ENCODE data around the gene KIAA0825.
"Not testable (repeated sequence)": the region's sequence is repeated elsewhere in the genome, so short reads cannot be mapped to it uniquely, and the experiment has no call there.

KIAA0825 gene

DNA sequence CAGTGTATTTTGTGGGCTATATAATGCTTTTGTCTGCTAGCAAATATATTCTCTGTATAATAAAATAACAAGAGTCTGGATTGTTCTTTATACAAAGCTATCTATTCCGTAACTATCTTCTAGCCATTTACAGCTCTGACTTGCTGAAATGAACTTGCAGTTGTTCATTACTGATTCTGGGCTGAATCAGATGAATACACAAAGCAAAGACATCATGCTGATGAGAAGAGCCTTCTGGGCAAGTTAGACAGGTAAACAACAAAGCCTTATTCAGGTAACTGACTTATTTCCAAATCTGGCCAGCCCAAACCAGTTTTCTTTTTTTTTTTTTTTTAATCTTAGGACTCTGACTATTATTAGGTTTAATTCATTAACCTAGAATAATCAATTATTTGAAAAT is 255.5 kb downstream of the KIAA0825 start:
- Mint-ChIP-seq H3K4me1 (ENCODE audit: low read depth) (no peaks in the 10 kb centered on the region), H3K27me3 (no peaks in the 10 kb centered on the region), H3K27ac (no peak overlapping the region), H3K9me3 (no peaks in the 10 kb centered on the region), H3K36me3 (ENCODE audit: low read depth) (no peaks in the 10 kb centered on the region), H3K4me3 (no peak overlapping the region)
- DNase-seq = no peak

DNA sequence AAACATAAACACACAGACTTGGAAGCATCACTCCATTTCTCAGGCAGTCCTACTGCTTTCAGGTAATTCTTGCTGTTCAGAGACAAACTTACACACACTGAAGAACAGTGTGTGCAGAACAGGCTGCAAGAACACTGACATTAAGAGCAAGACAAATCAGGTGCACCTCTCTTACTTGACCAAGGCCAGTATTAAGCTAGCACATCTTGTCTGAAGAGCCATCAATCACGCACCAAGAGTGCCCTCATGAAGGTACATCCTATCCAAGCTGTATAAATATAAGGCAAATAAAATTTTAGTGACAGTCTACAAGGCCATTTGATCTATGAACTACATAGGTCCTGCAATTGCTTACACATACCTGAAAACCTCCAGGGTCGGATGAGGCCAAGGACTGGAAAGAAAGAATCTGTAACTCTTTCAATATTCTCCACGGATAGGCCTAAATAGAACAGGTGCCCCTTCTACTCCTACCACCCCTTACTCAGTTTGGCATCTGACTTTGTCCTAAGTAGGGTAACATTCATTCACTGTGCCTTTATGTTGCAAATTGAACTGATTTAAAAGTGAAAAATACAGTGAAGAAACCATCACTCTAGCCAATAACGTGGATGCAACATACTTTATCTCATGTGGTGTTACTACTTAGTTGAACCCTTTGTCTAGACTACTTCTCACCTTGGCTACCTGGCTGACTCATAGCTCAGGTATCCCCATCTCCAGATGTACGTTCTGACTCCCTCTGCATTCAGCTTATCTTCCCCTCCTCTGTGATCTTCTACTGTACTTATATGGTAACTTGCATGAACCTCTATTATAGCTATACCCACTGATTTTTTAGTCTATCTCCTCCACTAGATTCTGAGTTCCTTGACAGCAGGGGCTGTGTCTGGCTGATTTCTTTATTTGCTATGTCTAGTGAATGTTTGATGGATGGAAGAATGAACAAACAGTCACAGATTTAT is 256.3 kb downstream of the KIAA0825 start:
- Mint-ChIP-seq H3K4me1 (ENCODE audit: low read depth) (no peaks in the 10 kb centered on the region), H3K36me3 (ENCODE audit: low read depth) (no peaks in the 10 kb centered on the region), H3K27me3 (no peaks in the 10 kb centered on the region), H3K4me3 (no peak overlapping the region), H3K27ac (no peak overlapping the region), H3K9me3 (no peaks in the 10 kb centered on the region)
- no peak for DNase-seq

DNA sequence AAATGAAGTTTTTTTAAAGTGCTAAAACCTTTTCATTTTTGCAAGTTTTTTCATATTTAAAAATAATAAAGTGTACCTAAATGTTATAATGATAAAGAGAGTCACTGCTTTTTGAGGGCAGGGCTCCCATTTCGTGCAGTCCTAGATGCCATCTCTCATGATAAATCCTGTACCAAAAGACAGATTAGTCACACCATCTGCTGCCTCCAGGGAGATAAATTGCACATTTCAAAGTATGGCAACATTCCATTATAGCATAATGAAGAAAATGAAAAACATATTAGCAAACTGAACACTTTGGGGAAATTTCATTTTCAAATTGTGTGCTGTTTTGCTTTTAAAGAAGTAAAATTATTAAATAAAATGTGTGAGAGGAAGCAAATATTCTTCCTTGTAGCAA is 257.2 kb downstream of the KIAA0825 start:
- H3K4me3 Mint-ChIP-seq = no peak overlapping the region
- no peaks in the 10 kb centered on the region for H3K27me3 Mint-ChIP-seq
- no peaks in the 10 kb centered on the region for H3K36me3 Mint-ChIP-seq (ENCODE audit: low read depth)
- no peak for DNase-seq
- no peak overlapping the region for H3K27ac Mint-ChIP-seq
- H3K9me3 Mint-ChIP-seq = no peaks in the 10 kb centered on the region
- H3K4me1 Mint-ChIP-seq (ENCODE audit: low read depth) = no peaks in the 10 kb centered on the region

DNA sequence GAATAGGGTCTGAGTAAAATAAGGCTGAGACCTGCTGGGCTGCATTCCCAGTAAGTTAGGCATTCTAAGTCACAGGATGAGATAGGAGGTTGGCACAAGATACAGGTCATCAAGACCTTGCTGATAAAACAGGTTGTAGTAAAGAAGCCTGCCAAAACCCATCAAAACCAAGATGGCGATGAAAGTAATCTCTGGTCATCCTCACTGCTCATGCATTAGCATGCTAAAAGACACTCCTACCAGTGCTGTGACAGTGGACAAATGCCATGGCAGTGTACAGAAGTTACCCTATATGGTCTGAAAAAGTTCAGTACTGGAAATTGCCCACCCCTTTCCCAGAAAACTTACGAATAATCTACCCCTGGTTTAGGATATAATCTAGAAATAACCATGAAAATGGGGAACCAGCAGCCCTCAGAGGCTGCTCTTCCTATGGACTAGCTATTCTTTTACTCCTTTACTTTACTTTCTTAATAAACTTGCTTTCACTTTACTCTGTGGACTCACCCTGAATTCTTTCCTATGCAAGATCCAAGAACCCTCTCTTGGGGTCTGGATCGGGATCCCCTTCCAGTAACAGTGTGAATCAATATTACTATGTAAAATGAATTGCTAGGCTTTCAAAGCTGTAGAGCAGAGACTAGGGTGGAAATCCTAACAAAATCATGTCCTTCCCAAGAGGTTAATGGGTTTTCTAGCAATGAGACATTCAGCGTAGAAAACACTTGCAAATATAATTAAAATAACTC is 257.8 kb downstream of the KIAA0825 start:
- Mint-ChIP-seq H3K4me3 (no peak overlapping the region), H3K4me1 (ENCODE audit: low read depth) (no peaks in the 10 kb centered on the region), H3K27ac (no peak overlapping the region), H3K27me3 (no peaks in the 10 kb centered on the region), H3K9me3 (no peaks in the 10 kb centered on the region), H3K36me3 (ENCODE audit: low read depth) (no peaks in the 10 kb centered on the region)
- DNase-seq = no peak

DNA sequence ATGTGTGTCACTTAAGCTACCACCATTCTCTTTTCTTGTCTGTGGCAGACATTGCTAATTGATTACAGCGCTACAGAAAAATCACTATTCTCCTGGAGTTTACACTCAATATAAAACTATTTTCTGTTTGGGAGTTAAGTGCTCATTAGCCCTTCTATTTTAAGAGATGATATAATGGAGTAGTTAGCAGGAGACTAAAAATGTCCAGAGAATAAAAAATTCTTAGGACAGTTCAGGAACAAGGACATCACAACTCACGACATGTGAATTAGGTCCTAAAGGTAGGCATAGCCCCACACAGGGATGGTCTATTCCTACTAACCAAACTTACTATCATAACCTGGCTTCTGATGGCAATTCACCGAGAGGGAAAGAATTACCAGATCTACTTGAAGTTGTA is 258.5 kb downstream of the KIAA0825 start:
- Mint-ChIP-seq H3K4me3 (no peak overlapping the region), H3K27me3 (no peaks in the 10 kb centered on the region), H3K27ac (no peak overlapping the region), H3K4me1 (ENCODE audit: low read depth) (no peaks in the 10 kb centered on the region), H3K36me3 (ENCODE audit: low read depth) (no peaks in the 10 kb centered on the region), H3K9me3 (no peaks in the 10 kb centered on the region)
- no peak for DNase-seq

DNA sequence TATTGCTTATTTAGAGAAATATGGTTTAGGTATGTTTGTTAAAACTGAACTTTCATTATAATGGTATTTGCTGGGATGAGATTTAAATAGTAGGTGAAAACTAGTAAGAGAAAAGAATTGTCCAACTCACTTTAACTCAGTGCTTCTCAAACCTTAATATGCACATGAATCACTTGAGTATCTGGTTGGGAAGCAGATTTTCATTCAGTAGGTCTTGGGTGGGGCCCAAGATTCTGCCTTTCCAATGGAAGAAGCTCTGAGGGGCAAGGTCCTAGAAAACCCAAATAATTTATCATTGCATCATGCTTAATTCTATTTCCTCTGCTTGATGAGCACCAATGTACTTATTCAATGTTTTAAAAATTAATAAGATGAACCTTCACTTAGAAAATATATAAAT is 262.6 kb downstream of the KIAA0825 start:
- H3K4me3 Mint-ChIP-seq = no peak overlapping the region
- H3K36me3 Mint-ChIP-seq (ENCODE audit: low read depth) = no peaks in the 10 kb centered on the region
- no peak overlapping the region for H3K27ac Mint-ChIP-seq
- DNase-seq = no peak
- peaks cover 4% of the 10 kb centered on the region for H3K9me3 Mint-ChIP-seq
- no peaks in the 10 kb centered on the region for H3K4me1 Mint-ChIP-seq (ENCODE audit: low read depth)
- no peaks in the 10 kb centered on the region for H3K27me3 Mint-ChIP-seq

DNA sequence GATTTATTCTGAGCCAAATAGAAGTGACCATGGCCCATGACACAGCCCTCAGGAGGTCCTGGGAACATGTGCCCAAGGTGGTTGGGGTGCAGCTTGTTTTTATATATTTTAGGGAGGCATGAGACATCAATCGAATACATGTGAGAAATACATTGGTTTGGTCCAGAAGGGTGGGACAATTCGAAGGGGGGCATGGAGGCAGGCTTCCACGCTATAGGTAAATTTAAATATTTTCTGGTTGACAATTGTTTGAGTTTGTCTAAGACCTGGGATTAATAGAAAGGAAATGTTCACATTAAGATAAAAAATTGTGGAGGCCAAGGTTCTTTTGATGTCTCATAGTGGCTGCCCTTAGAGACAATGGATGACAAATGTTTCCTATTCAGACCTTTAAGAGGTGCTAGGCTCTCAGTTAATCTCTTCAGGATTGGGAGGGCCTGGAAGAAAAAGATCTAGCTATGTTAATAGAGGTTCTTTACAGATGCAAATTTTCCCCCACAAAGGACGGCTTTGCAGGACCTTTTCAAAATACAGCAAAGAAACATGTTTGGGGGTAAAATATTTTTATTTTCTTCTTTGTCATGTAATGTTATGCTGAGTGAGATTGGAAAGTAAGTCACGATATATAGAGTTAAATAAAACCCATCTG is 263.4 kb downstream of the KIAA0825 start:
- not testable (repeated sequence) for H3K9me3 Mint-ChIP-seq; H3K27me3 Mint-ChIP-seq; DNase-seq; H3K36me3 Mint-ChIP-seq (ENCODE audit: low read depth); H3K27ac Mint-ChIP-seq; H3K4me1 Mint-ChIP-seq (ENCODE audit: low read depth); H3K4me3 Mint-ChIP-seq

DNA sequence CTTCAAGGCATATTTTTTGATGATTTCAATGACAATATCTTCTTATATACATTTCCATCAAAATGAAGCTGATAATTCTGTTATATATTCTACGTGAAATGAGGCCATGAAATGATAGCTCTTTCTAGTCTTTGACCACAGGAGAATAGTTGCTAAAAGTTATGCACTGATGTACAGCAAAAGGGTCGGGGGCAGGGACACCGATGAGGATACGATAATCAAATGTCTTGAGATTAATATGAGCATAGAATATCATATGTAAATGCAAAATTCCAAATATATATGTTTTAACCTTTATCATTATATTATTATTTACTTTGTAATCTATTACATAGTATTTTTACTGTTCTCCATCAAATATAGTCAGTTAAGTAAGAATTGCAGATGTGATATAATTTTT is 264.8 kb downstream of the KIAA0825 start:
- H3K4me1 Mint-ChIP-seq (ENCODE audit: low read depth) = no peaks in the 10 kb centered on the region
- no peaks in the 10 kb centered on the region for H3K27me3 Mint-ChIP-seq
- no peak for DNase-seq
- H3K4me3 Mint-ChIP-seq = no peak overlapping the region
- no peak overlapping the region for H3K27ac Mint-ChIP-seq
- H3K9me3 Mint-ChIP-seq = peaks cover 13% of the 10 kb centered on the region
- H3K36me3 Mint-ChIP-seq (ENCODE audit: low read depth) = no peaks in the 10 kb centered on the region

DNA sequence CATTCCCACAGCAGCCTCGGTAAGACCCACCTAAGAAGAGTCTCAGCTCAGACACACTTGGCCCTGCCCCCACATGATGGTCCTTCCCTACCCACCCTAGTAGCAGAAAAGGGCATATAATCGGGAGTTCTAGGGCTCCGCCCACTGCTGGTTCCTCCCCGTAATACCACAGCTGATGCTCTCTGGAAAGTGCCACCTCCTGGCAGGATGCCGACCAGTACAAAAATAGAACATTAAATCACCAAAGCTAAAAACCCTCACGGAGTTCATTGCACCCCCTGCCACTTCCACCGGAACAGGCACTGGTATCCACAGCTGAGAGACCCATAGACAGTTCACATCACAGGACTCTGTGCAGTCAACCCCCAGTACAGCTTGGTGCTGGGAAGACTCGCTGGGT is 271.3 kb downstream of the KIAA0825 start:
- peaks cover 19% of the 10 kb centered on the region for H3K9me3 Mint-ChIP-seq
- no peaks in the 10 kb centered on the region for H3K36me3 Mint-ChIP-seq (ENCODE audit: low read depth)
- no peak overlapping the region for H3K27ac Mint-ChIP-seq
- no peak overlapping the region for H3K4me3 Mint-ChIP-seq
- H3K4me1 Mint-ChIP-seq (ENCODE audit: low read depth) = no peaks in the 10 kb centered on the region
- DNase-seq = no peak
- H3K27me3 Mint-ChIP-seq = no peaks in the 10 kb centered on the region

DNA sequence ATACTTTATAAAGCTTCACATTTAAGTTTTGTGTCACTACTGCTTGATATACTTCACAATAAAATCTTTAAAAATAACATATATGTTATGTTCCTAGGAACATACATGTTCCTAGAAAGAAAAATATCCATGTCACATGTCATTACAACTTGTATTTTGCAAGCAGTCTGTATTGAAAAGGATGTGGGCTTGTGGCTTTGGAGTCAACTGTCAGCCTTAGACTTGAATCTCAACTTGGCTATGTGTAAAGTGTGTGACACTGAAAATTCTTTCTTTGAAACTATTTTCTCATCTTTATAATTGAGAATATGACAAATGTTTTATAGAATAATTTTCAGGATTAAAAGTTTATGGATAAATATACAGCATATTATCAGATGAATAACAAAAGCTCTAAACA is 273.1 kb downstream of the KIAA0825 start:
- Mint-ChIP-seq H3K27ac (no peak overlapping the region), H3K9me3 (peaks cover 19% of the 10 kb centered on the region), H3K4me3 (no peak overlapping the region), H3K4me1 (ENCODE audit: low read depth) (no peaks in the 10 kb centered on the region), H3K27me3 (no peaks in the 10 kb centered on the region), H3K36me3 (ENCODE audit: low read depth) (no peaks in the 10 kb centered on the region)
- no peak for DNase-seq

DNA sequence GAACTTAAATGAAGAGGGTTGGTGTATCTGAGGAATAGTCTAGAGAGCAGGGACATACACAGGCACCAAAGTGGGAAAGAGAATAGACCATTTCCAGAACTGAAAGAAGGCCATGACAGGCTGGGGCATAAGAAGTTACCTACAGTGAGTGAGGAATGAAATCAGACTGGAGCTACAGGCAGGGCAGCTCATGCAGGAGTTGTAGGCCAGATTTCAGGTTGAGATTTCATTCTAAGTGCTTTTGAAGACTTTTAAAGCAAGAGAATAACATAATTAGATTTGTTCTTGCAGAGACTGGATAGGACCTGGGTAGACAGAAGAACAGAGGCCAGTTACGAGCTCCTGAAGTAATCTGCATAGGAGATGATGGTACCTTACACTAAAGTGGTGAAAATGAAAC is 280.8 kb downstream of the KIAA0825 start:
- Mint-ChIP-seq H3K27ac (no peak overlapping the region), H3K4me1 (ENCODE audit: low read depth) (no peaks in the 10 kb centered on the region), H3K27me3 (no peaks in the 10 kb centered on the region), H3K36me3 (ENCODE audit: low read depth) (no peaks in the 10 kb centered on the region), H3K4me3 (no peak overlapping the region), H3K9me3 (peaks cover 7% of the 10 kb centered on the region)
- no peak for DNase-seq

DNA sequence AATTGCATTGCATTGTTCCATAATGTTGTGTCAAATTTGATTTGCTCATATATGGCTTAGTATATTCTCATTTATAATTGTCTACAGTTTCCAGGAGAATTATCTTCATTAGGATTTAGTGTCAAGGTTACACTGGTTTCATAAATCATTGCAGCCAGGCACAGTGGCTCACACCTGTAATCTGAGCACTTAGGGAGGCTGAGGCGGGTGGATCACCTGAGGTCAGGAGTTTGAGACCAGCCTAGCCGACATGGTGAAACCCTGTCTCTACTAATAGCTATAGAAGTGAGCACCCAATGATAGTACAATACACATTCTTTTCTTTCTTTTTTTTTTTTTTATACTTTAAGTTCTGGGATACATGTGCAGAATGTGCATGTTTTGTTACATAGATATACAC is 282.5 kb downstream of the KIAA0825 start:
- no peak for DNase-seq
- H3K27me3 Mint-ChIP-seq = no peaks in the 10 kb centered on the region
- no peaks in the 10 kb centered on the region for H3K4me1 Mint-ChIP-seq (ENCODE audit: low read depth)
- H3K4me3 Mint-ChIP-seq = no peak overlapping the region
- peaks cover 7% of the 10 kb centered on the region for H3K9me3 Mint-ChIP-seq
- H3K36me3 Mint-ChIP-seq (ENCODE audit: low read depth) = no peaks in the 10 kb centered on the region
- H3K27ac Mint-ChIP-seq = no peak overlapping the region

DNA sequence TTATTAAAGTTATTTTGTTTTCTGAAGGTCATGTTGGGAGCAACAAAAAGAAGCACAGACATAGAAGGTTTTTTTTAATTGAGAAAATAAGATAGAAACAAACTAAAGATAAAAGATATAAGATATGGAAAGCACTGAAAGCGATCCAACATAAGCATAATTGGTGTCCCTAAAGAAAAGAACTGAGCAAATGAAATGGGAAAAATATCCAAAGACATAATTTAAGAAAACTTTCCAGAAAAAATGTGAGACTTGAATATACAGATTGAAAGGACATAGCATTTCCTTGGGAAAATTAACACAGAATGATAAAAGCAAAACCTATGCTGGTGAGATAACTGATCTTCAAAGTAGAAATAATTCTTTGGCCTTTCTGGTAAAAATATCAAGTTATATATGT is 289.3 kb downstream of the KIAA0825 start:
- H3K36me3 Mint-ChIP-seq (ENCODE audit: low read depth) = no peaks in the 10 kb centered on the region
- H3K9me3 Mint-ChIP-seq = peaks cover 7% of the 10 kb centered on the region
- DNase-seq = no peak
- no peaks in the 10 kb centered on the region for H3K4me1 Mint-ChIP-seq (ENCODE audit: low read depth)
- H3K27me3 Mint-ChIP-seq = no peaks in the 10 kb centered on the region
- H3K27ac Mint-ChIP-seq = no peak overlapping the region
- no peak overlapping the region for H3K4me3 Mint-ChIP-seq

DNA sequence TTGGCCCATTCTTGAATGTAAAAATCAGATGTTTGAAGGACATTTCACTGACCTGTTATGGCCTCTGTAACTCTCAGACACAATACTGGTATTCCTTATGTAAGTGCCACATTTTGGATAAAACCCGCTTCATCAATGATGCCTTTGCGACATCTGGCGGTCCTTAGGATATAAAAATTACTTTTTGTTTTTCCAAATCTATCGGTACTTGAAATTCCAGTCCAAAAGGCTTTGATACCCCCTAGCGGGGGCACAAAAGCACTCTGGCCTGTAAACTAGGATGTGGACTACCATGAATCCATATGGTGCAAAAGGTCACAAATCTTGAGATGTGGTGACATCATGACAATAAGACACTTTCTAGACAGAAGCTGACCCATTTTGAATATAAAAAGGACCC is 291.8 kb downstream of the KIAA0825 start:
- peaks cover 7% of the 10 kb centered on the region for H3K9me3 Mint-ChIP-seq
- no peaks in the 10 kb centered on the region for H3K36me3 Mint-ChIP-seq (ENCODE audit: low read depth)
- no peak for DNase-seq

More for the DNA sequence above, 291.8 kb downstream of the KIAA0825 start:
- Mint-ChIP-seq H3K27ac (no peak overlapping the region), H3K4me1 (ENCODE audit: low read depth) (no peaks in the 10 kb centered on the region), H3K27me3 (no peaks in the 10 kb centered on the region), H3K4me3 (no peak overlapping the region)
